ENCODE data around the gene SLC9A8. TPM values are rescaled to one million over a fixed set of nuclear protein-coding genes. Genes with fewer than 3 reads are reported as not detected.
A peak's percentile ranks its signal among the peaks of the same experiment; 100 is the strongest.

The SLC9A8 gene
- total and polyA plus RNA-seq, 3 experiments from 2014 or later, result 7.7 to 12.0 (median 11.5) TPM

GRCh38 chr20:49909499-49910339 is 97.1 kb downstream of the SLC9A8 start:
- H3K4me3 ChIP-seq (ENCODE audit: low read length), result no peak overlapping the region
- H3K4me1 Mint-ChIP-seq, result peaks cover 22 to 45% (median 33%) of the 10 kb centered on the region in 3 donors
- peak overlapping the region in 1 of 7 donors; percentile 30 for H3K4me3 Mint-ChIP-seq
- ChIA-PET CTCF (no interaction called here), POLR2A (no interaction called here)
- no peak overlapping the region for H3K27ac ChIP-seq (ENCODE audit: low read depth, low read length)
- H3K27me3 Mint-ChIP-seq, result peaks cover 0 to 1% of the 10 kb centered on the region in 2 donors
- peak in 1 of 5 donors; percentile 9 for DNase-seq
- H3K9me3 ChIP-seq (ENCODE audit: low read length), result no peaks in the 10 kb centered on the region
- peaks cover 9% of the 10 kb centered on the region for H3K36me3 ChIP-seq (ENCODE audit: insufficient read depth, low read length)
- no peaks in the 10 kb centered on the region for H3K27me3 ChIP-seq (ENCODE audit: insufficient read depth, low read length, poor library complexity, severe bottlenecking)
- H3K36me3 Mint-ChIP-seq, result peaks cover 4 to 61% (median 11%) of the 10 kb centered on the region in 3 donors
- H3K4me1 ChIP-seq (ENCODE audit: insufficient read depth, low read length), result peaks cover 23% of the 10 kb centered on the region
- peak overlapping the region in 3 of 8 donors; percentile 60 to 88 (median 79) for H3K27ac Mint-ChIP-seq
- H3K9me3 Mint-ChIP-seq, result no peaks in the 10 kb centered on the region

- Mint-ChIP-seq H3K4me1 (peaks cover 23 to 47% (median 35%) of the 10 kb centered on the region in 3 donors), H3K27ac (peak overlapping the region in 2 of 8 donors; percentile 60 to 91), H3K27me3 (peaks cover 0 to 1% of the 10 kb centered on the region in 2 donors), H3K9me3 (no peaks in the 10 kb centered on the region), H3K4me3 (peak overlapping the region in 1 of 7 donors; percentile 30), H3K36me3 (peaks cover 4 to 55% (median 7%) of the 10 kb centered on the region in 3 donors)
- ChIA-PET CTCF (no interaction called here), POLR2A (no interaction called here)
- peak in 1 of 5 donors; percentile 25 for DNase-seq
- Histone ChIP-seq H3K36me3 (ENCODE audit: insufficient read depth, low read length) (peaks cover 3% of the 10 kb centered on the region), H3K4me1 (ENCODE audit: insufficient read depth, low read length) (peaks cover 25% of the 10 kb centered on the region), H3K27ac (ENCODE audit: low read depth, low read length) (no peak overlapping the region), H3K27me3 (ENCODE audit: insufficient read depth, low read length, poor library complexity, severe bottlenecking) (no peaks in the 10 kb centered on the region), H3K9me3 (ENCODE audit: low read length) (no peaks in the 10 kb centered on the region), H3K4me3 (ENCODE audit: low read length) (no peak overlapping the region)
These were observed 97.7 kb downstream of the SLC9A8 start for GRCh38 chr20:49910340-49910706.

GRCh38 chr20:49913399-49914047 is 100.9 kb downstream of the SLC9A8 start:
- Histone ChIP-seq H3K36me3 (ENCODE audit: insufficient read depth, low read length) (no peaks in the 10 kb centered on the region), H3K27ac (ENCODE audit: low read depth, low read length) (peak overlapping the region; percentile 100), H3K4me3 (ENCODE audit: low read length) (no peak overlapping the region), H3K9me3 (ENCODE audit: low read length) (no peaks in the 10 kb centered on the region), H3K4me1 (ENCODE audit: insufficient read depth, low read length) (peaks cover 36% of the 10 kb centered on the region), H3K27me3 (ENCODE audit: insufficient read depth, low read length, poor library complexity, severe bottlenecking) (no peaks in the 10 kb centered on the region)
- CTCF ChIA-PET, result interaction anchor here (0.7 to 1.9 kb wide), 4 partner anchors 9 to 864 kb away, joined by 3 to 6 read pairs (median 4); no protein-coding TSS in a partner anchor
- Mint-ChIP-seq H3K36me3 (peaks cover 0 to 33% (median 2%) of the 10 kb centered on the region in 3 donors), H3K27me3 (no peaks in the 10 kb centered on the region), H3K4me3 (peak overlapping the region; percentile 69 to 100 (median 98)), H3K4me1 (peaks cover 30 to 64% (median 48%) of the 10 kb centered on the region in 3 donors), H3K9me3 (no peaks in the 10 kb centered on the region), H3K27ac (peak overlapping the region; percentile 97 to 100 (median 100))
- POLR2A ChIA-PET, result interaction anchor here (1.0 kb wide), 1 partner anchor 23 kb away, joined by 4 read pairs; the partner anchor contains the start of gene RNF114
- peak in 1 of 5 donors; percentile 26 for DNase-seq

DNA sequence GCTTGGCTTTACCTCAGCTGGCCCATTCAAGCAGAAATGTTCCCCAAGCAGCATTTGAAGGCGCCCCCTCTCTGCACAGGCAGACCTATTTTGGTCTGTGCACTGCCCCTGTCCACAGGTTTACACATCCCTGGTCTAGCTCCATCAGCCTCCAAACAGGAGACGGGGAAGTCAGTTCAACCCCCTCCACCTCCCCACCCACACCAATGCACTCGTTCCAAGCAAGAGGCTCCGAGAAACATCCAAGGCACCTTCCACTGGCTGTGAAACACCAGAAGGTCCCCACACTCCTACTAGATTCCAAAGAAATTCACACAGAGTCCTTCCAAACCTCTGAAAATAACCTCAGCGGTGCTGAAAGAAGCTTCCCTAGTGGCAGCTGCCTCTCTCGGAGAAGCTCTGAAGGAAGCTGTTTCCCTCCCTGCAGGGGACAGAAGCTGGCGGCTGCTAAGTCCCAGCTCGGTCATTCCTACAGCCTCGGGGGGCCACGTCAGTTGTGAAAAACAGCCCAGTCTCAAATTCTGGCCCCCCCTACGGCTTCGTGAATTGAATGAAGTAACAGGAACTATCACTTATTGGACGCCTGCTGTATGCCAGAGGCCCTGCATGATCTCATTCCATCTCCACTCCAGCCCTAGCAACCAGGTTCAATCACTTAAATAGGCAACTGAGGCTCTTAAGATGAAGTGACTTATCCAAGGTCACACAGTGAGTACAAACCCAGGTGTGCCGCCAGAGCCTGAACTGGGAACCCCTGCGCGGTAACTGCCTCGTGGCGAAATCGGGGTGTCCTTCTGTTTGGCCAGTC is 101.9 kb downstream of the SLC9A8 start:
- Mint-ChIP-seq H3K27me3 (no peaks in the 10 kb centered on the region), H3K9me3 (no peaks in the 10 kb centered on the region), H3K27ac (peak overlapping the region; percentile 97 to 100 (median 100)), H3K4me1 (peaks cover 30 to 63% (median 48%) of the 10 kb centered on the region in 3 donors), H3K36me3 (peaks cover 0 to 25% (median 2%) of the 10 kb centered on the region in 3 donors), H3K4me3 (peak overlapping the region; percentile 96 to 100 (median 98))
- Histone ChIP-seq H3K27me3 (ENCODE audit: insufficient read depth, low read length, poor library complexity, severe bottlenecking) (no peaks in the 10 kb centered on the region), H3K36me3 (ENCODE audit: insufficient read depth, low read length) (no peaks in the 10 kb centered on the region), H3K4me1 (ENCODE audit: insufficient read depth, low read length) (peaks cover 36% of the 10 kb centered on the region), H3K27ac (ENCODE audit: low read depth, low read length) (peak overlapping the region; percentile 100), H3K4me3 (ENCODE audit: low read length) (peak overlapping the region; percentile 98), H3K9me3 (ENCODE audit: low read length) (no peaks in the 10 kb centered on the region)
- CTCF ChIA-PET, result interaction anchor here (1.3 to 1.9 kb wide), 4 partner anchors 10 to 157 kb away, joined by 3 to 6 read pairs (median 4); no protein-coding TSS in a partner anchor
- POLR2A ChIA-PET, result interaction anchor here (3.2 kb wide), 1 partner anchor 21 kb away, joined by 34 read pairs; the partner anchor contains the start of gene RNF114
- DNase-seq, result peak in 2 of 5 donors; percentile 15 to 68

GRCh38 chr20:49915118-49915379 is 102.4 kb downstream of the SLC9A8 start:
- H3K9me3 ChIP-seq (ENCODE audit: low read length), result no peaks in the 10 kb centered on the region
- Mint-ChIP-seq H3K4me1 (peaks cover 30 to 59% (median 48%) of the 10 kb centered on the region in 3 donors), H3K4me3 (peak overlapping the region; percentile 96 to 100 (median 98)), H3K9me3 (no peaks in the 10 kb centered on the region), H3K27me3 (no peaks in the 10 kb centered on the region), H3K36me3 (peaks cover 0 to 20% (median 2%) of the 10 kb centered on the region in 3 donors), H3K27ac (peak overlapping the region; percentile 97 to 100 (median 100))
- DNase-seq, result no peak
- CTCF ChIA-PET, result interaction anchor here (1.3 kb wide), 3 partner anchors 27 to 156 kb away, joined by 3 to 4 read pairs (median 3); no protein-coding TSS in a partner anchor
- POLR2A ChIA-PET, result interaction anchor here (0.6 to 3.2 kb wide), 2 partner anchors 21 to 45 kb away, joined by 4 to 34 read pairs; partner anchors contain the start of gene RNF114
- H3K27me3 ChIP-seq (ENCODE audit: insufficient read depth, low read length, poor library complexity, severe bottlenecking), result no peaks in the 10 kb centered on the region
- peaks cover 36% of the 10 kb centered on the region for H3K4me1 ChIP-seq (ENCODE audit: insufficient read depth, low read length)
- no peaks in the 10 kb centered on the region for H3K36me3 ChIP-seq (ENCODE audit: insufficient read depth, low read length)
- peak overlapping the region; percentile 98 for H3K4me3 ChIP-seq (ENCODE audit: low read length)
- peak overlapping the region; percentile 100 for H3K27ac ChIP-seq (ENCODE audit: low read depth, low read length)

GRCh38 chr20:49915380-49916145 is 102.9 kb downstream of the SLC9A8 start, which contains the start of gene SPATA2:
TSS of gene SPATA2 (minus strand) at chr20:49915529. CDS start at chr20:49908490, 7,039 bp downstream.
- Histone ChIP-seq H3K27ac (ENCODE audit: low read depth, low read length) (peak within 1 kb of the TSS; percentile 100), H3K36me3 (ENCODE audit: insufficient read depth, low read length) (no peaks in the 10 kb centered on the region), H3K9me3 (ENCODE audit: low read length) (no peaks in the 10 kb centered on the region), H3K4me3 (ENCODE audit: low read length) (peak within 1 kb of the TSS; percentile 98), H3K4me1 (ENCODE audit: insufficient read depth, low read length) (peaks cover 36% of the 10 kb centered on the region), H3K27me3 (ENCODE audit: insufficient read depth, low read length, poor library complexity, severe bottlenecking) (no peaks in the 10 kb centered on the region)
- H3K9me3 Mint-ChIP-seq, result no peaks in the 10 kb centered on the region
- H3K4me3 Mint-ChIP-seq, result peak within 1 kb of the TSS; percentile 96 to 100 (median 98)
- no peaks in the 10 kb centered on the region for H3K27me3 Mint-ChIP-seq
- peaks cover 0 to 14% (median 2%) of the 10 kb centered on the region in 3 donors for H3K36me3 Mint-ChIP-seq
- ChIA-PET CTCF (interaction anchor here (1.1 to 2.0 kb wide), 7 partner anchors 9 to 307 kb away, joined by 3 to 8 read pairs (median 3); partner anchors contain the start of gene RNF114), POLR2A (interaction anchor here (0.6 to 3.2 kb wide), 5 partner anchors 20 to 649 kb away, joined by 3 to 34 read pairs (median 4); partner anchors contain the start of gene RNF114)
- H3K27ac Mint-ChIP-seq, result peak within 1 kb of the TSS; percentile 97 to 100 (median 100)
- peak; percentile 92 to 97 (median 93) for DNase-seq
- peaks cover 30 to 55% (median 46%) of the 10 kb centered on the region in 3 donors for H3K4me1 Mint-ChIP-seq

Data from CD8-positive, alpha-beta memory T cell (primary cell).